ENCODE data around the gene NME2.

GRCh38 chr17:51200295-51200694 is 34.1 kb downstream of the NME2 start:
- TF ChIP-seq POLR2A (IDR thresholded peaks at IDR 0.05) (no peak), CTCF (IDR thresholded peaks at IDR 0.05) (no peak), POLR2AphosphoS5 (IDR thresholded peaks at IDR 0.05) (no peak), EP300 (IDR thresholded peaks at IDR 0.05; ENCODE audit: low read depth) (no peak)

Measured in transverse colon (tissue), 4 donors.